KMS-11 (cell line): ENCODE results near the gene LARGE1.

Source experiments
- H2AFZ ChIP-seq: fragments of 200-600 bp; sonication (generic); 2 replicates; pipeline ENCODE4 v1.6.1; 2016; ENCODE audit warnings: antibody characterized with exemption, mixed run types, low read depth
- H3K27ac ChIP-seq: fragments of 200-600 bp; sonication (generic); 2 replicates; pipeline ENCODE4 v1.6.1; 2016; ENCODE audit warnings: mild to moderate bottlenecking, mixed run types
- H3K27me3 ChIP-seq: fragments of 200-600 bp; sonication (generic); 2 replicates; pipeline ENCODE4 v1.6.1; 2017; ENCODE audit warnings: mild to moderate bottlenecking, low read depth, mixed run types, moderate library complexity; ENCODE audit not compliant: insufficient read depth
- H3K36me3 ChIP-seq: fragments of 200-600 bp; sonication (generic); 2 replicates; pipeline ENCODE4 v1.6.1; 2017; ENCODE audit warnings: mild to moderate bottlenecking, mixed run types; ENCODE audit not compliant: insufficient read depth
- H3K4me1 ChIP-seq: fragments of 200-600 bp; sonication (generic); 2 replicates; pipeline ENCODE4 v1.6.1; 2016; ENCODE audit warnings: mild to moderate bottlenecking, low read depth, mixed run types; ENCODE audit not compliant: poor library complexity, severe bottlenecking
- H3K4me2 ChIP-seq: fragments of 200-600 bp; sonication (generic); 2 replicates; pipeline ENCODE4 v1.7.0; 2016; ENCODE audit warnings: mild to moderate bottlenecking, mixed run types
- H3K4me3 ChIP-seq: fragments of 200-600 bp; sonication (generic); IDR thresholded peaks from 2 replicates; pipeline ENCODE4 v1.6.1; 2017; ENCODE audit warnings: low read depth, low read length, mixed read lengths; ENCODE audit not compliant: insufficient read depth
- H3K79me2 ChIP-seq: fragments of 200-600 bp; sonication (generic); 2 replicates; pipeline ENCODE4 v1.6.1; 2016; ENCODE audit warnings: low read depth, mixed run types; ENCODE audit not compliant: insufficient read depth
- H3K9ac ChIP-seq: fragments of 200-600 bp; sonication (generic); 2 replicates; pipeline ENCODE4 v1.6.1; 2016; ENCODE audit warnings: mild to moderate bottlenecking, mixed run types
- H4K20me1 ChIP-seq: fragments of 200-600 bp; sonication (generic); 2 replicates; pipeline ENCODE4 v1.6.1; 2016; ENCODE audit warnings: mild to moderate bottlenecking, mixed run types; ENCODE audit not compliant: insufficient read depth
- TF ChIP-seq, protein P1 (sequence below): fragments of 200-600 bp; sonication (generic); conservative IDR thresholded peaks from 2 replicates; pipeline ENCODE4 v1.6.1; 2017; ENCODE audit warnings: low read depth, mild to moderate bottlenecking, antibody characterized with exemption, low read length, moderate library complexity, mixed read lengths

The LARGE1 gene

DNA sequence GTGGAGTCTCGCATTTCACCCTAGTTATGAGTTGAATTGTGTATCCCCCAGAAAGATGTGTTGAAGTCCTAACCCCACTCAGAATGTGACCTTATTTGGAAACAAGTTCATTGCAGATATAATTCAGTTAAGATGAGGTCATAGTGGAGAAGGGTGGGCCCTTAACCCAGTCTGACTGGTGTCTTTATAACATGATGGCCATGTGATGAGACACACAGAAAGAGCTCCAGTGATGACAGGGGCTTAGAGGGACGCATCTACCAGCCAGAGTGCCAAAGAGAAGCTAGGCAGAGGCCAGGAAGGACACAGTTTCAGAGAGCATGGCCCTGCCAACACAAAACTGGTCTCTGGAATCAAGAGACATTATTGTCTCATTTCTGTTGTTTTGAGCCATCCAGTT, 50.3 kb downstream of the LARGE1 start:
- H3K4me2 ChIP-seq, result no peak overlapping the region
- H3K4me3 ChIP-seq, result no peak overlapping the region
- no peaks in the 10 kb centered on the region for H4K20me1 ChIP-seq
- peaks cover 3% of the 10 kb centered on the region for H3K4me1 ChIP-seq
- H3K79me2 ChIP-seq, result no peaks in the 10 kb centered on the region
- no peaks in the 10 kb centered on the region for H3K36me3 ChIP-seq
- H3K27ac ChIP-seq, result no peak overlapping the region
- TF ChIP-seq, protein P1, sequence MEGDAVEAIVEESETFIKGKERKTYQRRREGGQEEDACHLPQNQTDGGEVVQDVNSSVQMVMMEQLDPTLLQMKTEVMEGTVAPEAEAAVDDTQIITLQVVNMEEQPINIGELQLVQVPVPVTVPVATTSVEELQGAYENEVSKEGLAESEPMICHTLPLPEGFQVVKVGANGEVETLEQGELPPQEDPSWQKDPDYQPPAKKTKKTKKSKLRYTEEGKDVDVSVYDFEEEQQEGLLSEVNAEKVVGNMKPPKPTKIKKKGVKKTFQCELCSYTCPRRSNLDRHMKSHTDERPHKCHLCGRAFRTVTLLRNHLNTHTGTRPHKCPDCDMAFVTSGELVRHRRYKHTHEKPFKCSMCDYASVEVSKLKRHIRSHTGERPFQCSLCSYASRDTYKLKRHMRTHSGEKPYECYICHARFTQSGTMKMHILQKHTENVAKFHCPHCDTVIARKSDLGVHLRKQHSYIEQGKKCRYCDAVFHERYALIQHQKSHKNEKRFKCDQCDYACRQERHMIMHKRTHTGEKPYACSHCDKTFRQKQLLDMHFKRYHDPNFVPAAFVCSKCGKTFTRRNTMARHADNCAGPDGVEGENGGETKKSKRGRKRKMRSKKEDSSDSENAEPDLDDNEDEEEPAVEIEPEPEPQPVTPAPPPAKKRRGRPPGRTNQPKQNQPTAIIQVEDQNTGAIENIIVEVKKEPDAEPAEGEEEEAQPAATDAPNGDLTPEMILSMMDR, result no peak
- no peaks in the 10 kb centered on the region for H3K27me3 ChIP-seq
- no peak overlapping the region for H2AFZ ChIP-seq
- no peak overlapping the region for H3K9ac ChIP-seq

GRCh38 chr22:33867971-33868370, 52.3 kb downstream of the LARGE1 start:
- Histone ChIP-seq H3K4me2 (no peak overlapping the region), H3K4me3 (no peak overlapping the region), H3K27ac (no peak overlapping the region), H3K4me1 (peaks cover 9% of the 10 kb centered on the region), H3K79me2 (no peaks in the 10 kb centered on the region), H3K27me3 (no peaks in the 10 kb centered on the region), H4K20me1 (no peaks in the 10 kb centered on the region), H3K9ac (no peak overlapping the region), H3K36me3 (no peaks in the 10 kb centered on the region), H2AFZ (no peak overlapping the region)
- TF ChIP-seq, protein P1, result no peak

- Histone ChIP-seq H3K27ac (no peak overlapping the region), H3K4me2 (no peak overlapping the region), H3K27me3 (no peaks in the 10 kb centered on the region), H3K4me3 (no peak overlapping the region), H3K79me2 (no peaks in the 10 kb centered on the region), H3K4me1 (peaks cover 9% of the 10 kb centered on the region), H4K20me1 (no peaks in the 10 kb centered on the region), H3K36me3 (no peaks in the 10 kb centered on the region), H3K9ac (no peak overlapping the region), H2AFZ (no peak overlapping the region)
- TF ChIP-seq, protein P1, result no peak
Measured at GRCh38 chr22:33867118-33867866, 53.0 kb downstream of the LARGE1 start.

DNA sequence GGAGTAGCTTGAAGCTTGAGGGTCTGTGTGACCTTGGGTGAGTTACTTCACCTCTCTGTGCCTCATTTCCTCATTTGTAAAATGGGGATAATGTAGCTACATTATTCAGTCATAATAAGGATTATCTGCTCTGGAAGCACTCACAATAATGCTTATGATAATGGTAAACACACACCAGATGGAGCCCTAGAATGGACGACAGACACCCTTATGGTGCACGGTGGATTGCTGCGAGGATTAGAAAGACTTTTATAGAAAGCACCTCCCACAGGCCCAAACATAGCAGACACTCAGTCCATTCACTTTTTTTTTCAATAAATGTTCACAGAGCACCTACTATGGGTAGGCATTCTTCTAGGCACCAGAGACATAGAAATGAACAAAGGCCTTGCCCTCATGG, 53.8 kb downstream of the LARGE1 start:
- Histone ChIP-seq H3K79me2 (no peaks in the 10 kb centered on the region), H2AFZ (no peak overlapping the region), H3K4me3 (no peak overlapping the region), H4K20me1 (no peaks in the 10 kb centered on the region), H3K27ac (no peak overlapping the region), H3K4me1 (peaks cover 9% of the 10 kb centered on the region), H3K36me3 (no peaks in the 10 kb centered on the region), H3K27me3 (no peaks in the 10 kb centered on the region), H3K9ac (no peak overlapping the region), H3K4me2 (no peak overlapping the region)
- TF ChIP-seq, protein P1, result no peak
